ENCODE data around the gene TGFB2. TPM values are rescaled to one million over a fixed set of nuclear protein-coding genes. Genes with fewer than 3 reads are reported as not detected.
A peak's percentile ranks its signal among the peaks of the same experiment; 100 is the strongest.

TGFB2 gene
- total and polyA plus RNA-seq, 2 donors (not counting 3 experiments of a cell fraction or from before 2014, with no cell fraction given) = 21.2 to 43.5 TPM

DNA sequence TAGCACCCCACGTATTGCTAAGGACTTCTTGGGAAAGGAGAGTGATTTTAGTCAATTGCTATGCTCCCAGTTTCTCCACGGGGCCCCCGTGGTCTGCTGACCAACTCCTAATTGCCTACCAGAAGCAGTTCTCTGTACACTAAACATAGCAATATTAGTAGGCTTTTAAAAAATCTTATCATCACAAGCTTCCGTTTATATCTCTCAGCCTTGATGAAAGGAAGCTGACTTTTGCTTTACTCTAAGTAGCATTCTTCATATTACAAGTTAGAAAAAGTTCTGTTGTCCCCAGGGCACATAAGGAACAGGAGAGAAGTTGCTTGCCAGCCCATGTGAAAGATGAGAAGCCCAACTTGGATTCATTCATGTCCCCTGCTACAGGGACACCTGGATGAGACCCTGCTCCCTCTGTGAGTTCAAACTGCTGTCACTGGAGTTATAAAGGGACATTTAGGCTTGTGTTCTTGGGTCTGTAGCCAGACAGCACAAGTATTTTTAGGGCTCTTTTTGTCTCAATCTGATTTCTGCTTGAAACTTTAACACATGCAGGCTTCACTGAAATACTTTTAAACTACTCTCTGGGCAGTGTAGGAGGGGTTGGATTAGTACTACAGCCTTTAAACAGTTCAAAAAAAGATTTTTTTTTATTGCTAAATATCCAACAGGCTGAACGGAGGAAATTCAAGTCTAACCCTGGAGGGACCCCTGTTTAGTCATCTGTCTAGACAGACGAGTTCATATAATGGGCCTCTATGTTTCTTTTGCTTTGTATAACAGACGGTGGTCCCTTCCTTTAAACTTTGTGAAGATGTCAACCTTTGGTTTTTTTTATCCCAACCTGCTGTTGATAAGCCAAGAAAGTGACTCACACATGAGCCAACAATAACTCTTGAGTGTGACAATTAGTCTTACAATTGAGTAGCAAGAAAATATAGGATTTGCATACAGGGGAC lies 29.5 kb downstream of the TGFB2 start:
- H4K20me1 ChIP-seq (replicated peaks; ENCODE audit: control insufficient read depth, extremely low read depth, insufficient read depth, low read length) = no peaks in the 10 kb centered on the region
- TF ChIP-seq GATA2 (IDR thresholded peaks at IDR 0.05; ENCODE audit: insufficient read depth, insufficient read length, low read depth, low read length) (peak; percentile 65), EZH2 (IDR thresholded peaks at IDR 0.05; ENCODE audit: borderline replicate concordance, low read depth, low read length, severe bottlenecking) (no peak), JUN (IDR thresholded peaks at IDR 0.05; ENCODE audit: borderline replicate concordance, insufficient read depth, insufficient read length, low read depth) (peak; percentile 71), FOS (IDR thresholded peaks at IDR 0.05; ENCODE audit: borderline replicate concordance, insufficient read depth, low read length) (peak; percentile 84), POLR2A (IDR thresholded peaks at IDR 0.05; ENCODE audit: low read depth, low read length) (no peak), POLR2AphosphoS5 (IDR thresholded peaks at IDR 0.05; ENCODE audit: insufficient read depth, low read depth, low read length) (peak; percentile 62), MYC (IDR thresholded peaks at IDR 0.05; ENCODE audit: low read depth, low read length) (no peak), CTCF (IDR thresholded peaks at IDR 0.05; ENCODE audit: extremely low read depth in 1 of 2, insufficient read depth in 1 of 2, low read depth in 1 of 2, low read length in 2 of 2) (no peak)
- TF ChIP-seq, protein P1, sequence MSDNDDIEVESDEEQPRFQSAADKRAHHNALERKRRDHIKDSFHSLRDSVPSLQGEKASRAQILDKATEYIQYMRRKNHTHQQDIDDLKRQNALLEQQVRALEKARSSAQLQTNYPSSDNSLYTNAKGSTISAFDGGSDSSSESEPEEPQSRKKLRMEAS (IDR thresholded peaks at IDR 0.05; ENCODE audit: insufficient read depth, insufficient read length) = no peak
- H3K4me1 ChIP-seq (ENCODE audit: control insufficient read depth, extremely low read depth, insufficient read depth, low read length) = peaks cover 42% of the 10 kb centered on the region
- FAIRE-seq (peak; percentile 65), DNase-seq (ENCODE audit: low read depth, low spot score) (peak; percentile 96)
- dilution Hi-C loops (cut with MboI; ENCODE audit: extremely low pct_ligation_motif_present, low sequenced_read_pairs) = no loop called here
- H3K27ac ChIP-seq (ENCODE audit: insufficient read depth, low read depth, low read length) = peak overlapping the region; percentile 97
- no peaks in the 10 kb centered on the region for H3K9me3 ChIP-seq (replicated peaks; ENCODE audit: control insufficient read depth, insufficient read depth, low read length)
- TSS peak; percentile 71 for BruUV-seq (replicated peaks)
- intact Hi-C loops (cut with micrococcal nuclease) = loop anchor here (1.0 to 5.0 kb wide), 7 partner anchors 9 to 953 kb away; no protein-coding TSS in a partner anchor
- POLR2A ChIA-PET = no interaction called here
- no peak overlapping the region for H3K4me3 ChIP-seq (replicated peaks in 1 of 3; ENCODE audit: insufficient read depth in 1 of 3, low read depth in 1 of 3, low read length in 3 of 3)
- no peaks in the 10 kb centered on the region for H3K9me1 ChIP-seq (replicated peaks; ENCODE audit: control insufficient read depth, extremely low read depth, insufficient read depth, low read length)
- H3K9ac ChIP-seq (replicated peaks; ENCODE audit: extremely low read depth, insufficient read depth, low read length) = peak overlapping the region; percentile 90
- peak overlapping the region; percentile 14 for H2AFZ ChIP-seq (ENCODE audit: low read depth, low read length)
- H3K27me3 ChIP-seq (ENCODE audit: control insufficient read depth in 2 of 2, insufficient read depth in 2 of 2, low read length in 2 of 2) = no peaks in the 10 kb centered on the region
- no peaks in the 10 kb centered on the region for H3K36me3 ChIP-seq (ENCODE audit: control insufficient read depth in 2 of 2, extremely low read depth in 1 of 2, insufficient read depth in 2 of 2, low read length in 2 of 2)
- peak overlapping the region; percentile 67 for H3K4me2 ChIP-seq (ENCODE audit: insufficient read depth, low read length)
- no peaks in the 10 kb centered on the region for H3K79me2 ChIP-seq (ENCODE audit: control insufficient read depth, insufficient read depth, low read length)
- CTCF ChIA-PET = interaction anchor here (1.9 kb wide), 1 partner anchor 183 kb away, joined by 4 read pairs; no protein-coding TSS in a partner anchor
